ENCODE measurements around the gene PGBD5.

The PGBD5 gene

GRCh38 chr1:230348386-230349019, 77.6 kb downstream of the PGBD5 start:
- no peak for DNase-seq (ENCODE audit: low read depth)

DNA sequence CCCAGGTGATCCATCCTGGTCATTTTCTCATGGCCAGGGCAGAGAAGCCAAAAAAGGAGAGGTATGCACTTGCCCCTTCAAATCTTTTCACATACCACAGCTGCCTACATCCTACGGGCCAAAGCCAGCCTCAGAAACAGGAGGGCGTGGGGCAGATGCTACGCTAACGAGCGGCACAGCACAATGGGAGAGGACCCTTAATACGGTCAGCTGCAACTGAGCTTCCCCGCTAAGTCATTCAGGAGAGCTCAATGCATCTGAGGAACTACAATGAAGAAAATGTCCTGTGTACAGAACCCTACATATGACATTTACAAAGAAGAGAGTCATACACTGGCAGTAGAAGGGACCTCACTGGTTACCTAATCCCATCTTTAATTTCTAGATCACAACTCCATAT, 78.2 kb downstream of the PGBD5 start:
- DNase-seq (ENCODE audit: low read depth) = no peak

DNA sequence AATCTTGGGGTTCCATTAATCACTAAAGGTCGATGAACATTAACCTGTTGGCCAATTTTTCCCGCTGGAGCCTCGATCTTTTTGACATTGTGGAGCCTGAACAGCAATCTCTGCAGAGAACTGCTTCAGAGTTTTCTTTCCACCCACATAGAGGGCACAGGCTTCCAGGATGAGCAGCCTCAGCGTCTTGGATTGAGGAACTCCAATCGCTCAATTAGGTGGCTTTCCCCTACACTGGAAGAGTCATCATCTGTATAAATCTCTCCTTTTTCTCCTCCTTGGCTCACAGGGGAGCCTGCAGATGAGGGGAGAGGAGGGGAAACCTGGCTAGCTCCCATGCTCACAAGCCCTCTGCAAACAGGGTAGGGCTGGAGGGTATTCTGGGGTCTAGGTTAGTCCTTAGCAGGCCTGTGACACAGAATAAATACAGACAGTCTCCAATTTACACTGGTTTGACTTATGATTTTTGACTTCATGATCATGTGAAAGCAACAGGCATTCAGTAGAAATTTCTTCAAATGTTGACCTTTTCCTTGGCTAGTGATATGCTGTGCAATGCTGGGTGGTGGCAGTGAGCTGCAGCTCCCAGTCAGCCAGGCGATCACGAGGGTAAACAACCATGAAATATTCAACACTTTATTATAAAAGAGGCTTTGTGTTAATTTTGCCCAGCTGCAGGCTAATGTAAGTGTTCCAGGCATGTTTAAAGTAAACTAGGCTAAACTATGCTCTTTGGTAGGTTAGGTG, 80.8 kb downstream of the PGBD5 start:
- DNase-seq (ENCODE audit: low read depth) = no peak

DNA sequence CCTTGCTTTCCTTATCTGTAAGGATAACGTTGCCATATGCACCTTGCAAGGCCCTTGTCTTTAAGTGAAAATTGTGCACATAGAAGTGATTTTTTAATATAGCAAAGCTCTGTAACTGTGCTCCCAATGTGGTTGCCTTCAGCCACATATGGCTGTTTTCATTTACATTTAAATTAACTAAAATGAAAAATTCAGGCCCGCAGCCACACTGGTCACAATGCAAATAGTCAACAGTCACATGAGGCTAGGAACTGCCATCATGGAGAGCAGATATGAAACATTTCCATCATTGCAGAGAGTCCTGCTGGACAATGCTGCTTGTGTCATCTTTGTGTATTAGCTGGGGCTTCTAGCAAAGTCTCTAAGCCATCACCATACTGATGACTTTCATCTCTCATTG, 83.4 kb downstream of the PGBD5 start:
- no peak for DNase-seq (ENCODE audit: low read depth)

- no peak for DNase-seq (ENCODE audit: low read depth)
These were observed 84.1 kb downstream of the PGBD5 start for GRCh38 chr1:230342019-230342418.

- no peak for DNase-seq (ENCODE audit: low read depth)
These were observed 85.0 kb downstream of the PGBD5 start for GRCh38 chr1:230341162-230341546.

GRCh38 chr1:230340526-230341161, 85.5 kb downstream of the PGBD5 start:
- no peak for DNase-seq (ENCODE audit: low read depth)

DNA sequence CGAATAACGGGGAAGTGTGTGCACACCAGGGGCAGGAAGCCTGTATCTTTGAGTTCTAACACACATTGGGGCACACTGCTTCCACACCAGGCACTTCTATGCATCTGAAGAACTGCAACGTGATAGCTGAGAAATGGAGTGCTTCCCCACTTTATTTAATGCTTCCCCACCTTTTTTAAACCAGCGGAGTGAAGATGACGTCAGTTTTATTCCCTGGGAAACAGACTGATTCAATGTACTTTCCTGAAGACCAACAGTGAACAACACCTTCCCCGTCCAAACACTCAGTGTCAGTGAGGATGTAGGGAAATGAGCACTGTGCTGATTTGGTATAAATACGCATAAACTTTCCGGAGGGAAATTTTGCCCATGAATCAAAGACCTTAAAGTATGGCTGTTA, 87.1 kb downstream of the PGBD5 start:
- no peak for DNase-seq (ENCODE audit: low read depth)

- no peak for DNase-seq (ENCODE audit: low read depth)
These were observed 88.9 kb downstream of the PGBD5 start for GRCh38 chr1:230337266-230337665.

DNA sequence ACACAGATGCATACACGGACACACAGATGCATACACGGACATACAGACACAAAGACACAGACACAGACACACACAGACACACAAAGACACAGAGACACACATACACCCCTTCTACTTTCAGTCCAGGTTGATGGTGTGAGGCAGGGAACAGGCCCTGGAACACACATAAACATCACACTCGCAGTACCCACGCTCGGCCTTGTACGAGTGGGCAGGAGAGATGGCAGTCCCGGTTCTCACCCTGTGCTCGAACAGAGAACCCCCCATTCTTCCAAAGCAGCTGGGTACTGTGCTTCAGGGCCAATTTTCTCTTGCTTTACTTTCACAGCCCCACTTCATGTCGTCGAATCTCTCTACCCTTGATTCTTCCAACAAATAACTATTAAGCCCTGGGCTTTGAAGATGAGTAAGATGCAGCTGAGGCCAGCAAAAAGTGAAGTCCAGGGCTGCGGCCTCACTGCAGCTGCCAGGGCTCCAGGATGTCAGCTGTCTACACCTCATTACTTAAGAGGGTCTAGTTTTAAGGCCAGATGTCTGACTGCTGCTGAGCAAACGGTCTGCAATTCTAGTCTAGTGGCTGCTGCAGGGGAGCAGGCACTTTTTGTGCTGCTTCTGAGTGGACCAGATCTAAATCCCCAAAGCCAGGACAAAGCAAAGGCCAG, 90.1 kb downstream of the PGBD5 start:
- DNase-seq (ENCODE audit: low read depth) = no peak

DNA sequence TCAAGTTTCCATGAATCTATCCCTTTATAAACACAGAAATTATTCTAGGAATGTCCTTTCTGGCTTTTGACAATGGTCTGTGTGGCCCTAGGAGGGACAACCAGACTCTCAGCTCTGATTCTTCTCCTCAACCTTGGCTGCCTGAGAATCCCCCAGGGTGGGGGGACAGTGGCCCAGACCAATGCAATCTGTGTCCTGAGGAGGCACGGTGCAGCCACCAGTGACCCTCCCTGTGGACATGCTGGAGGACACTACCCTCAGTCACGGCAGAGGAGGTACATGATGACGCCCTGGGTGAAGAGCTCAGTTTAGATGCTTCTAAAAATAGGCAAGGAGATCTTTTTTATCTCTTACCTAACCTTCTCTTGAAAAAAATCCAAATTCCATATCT, 91.7 kb downstream of the PGBD5 start:
- no peak for DNase-seq (ENCODE audit: low read depth)

DNA sequence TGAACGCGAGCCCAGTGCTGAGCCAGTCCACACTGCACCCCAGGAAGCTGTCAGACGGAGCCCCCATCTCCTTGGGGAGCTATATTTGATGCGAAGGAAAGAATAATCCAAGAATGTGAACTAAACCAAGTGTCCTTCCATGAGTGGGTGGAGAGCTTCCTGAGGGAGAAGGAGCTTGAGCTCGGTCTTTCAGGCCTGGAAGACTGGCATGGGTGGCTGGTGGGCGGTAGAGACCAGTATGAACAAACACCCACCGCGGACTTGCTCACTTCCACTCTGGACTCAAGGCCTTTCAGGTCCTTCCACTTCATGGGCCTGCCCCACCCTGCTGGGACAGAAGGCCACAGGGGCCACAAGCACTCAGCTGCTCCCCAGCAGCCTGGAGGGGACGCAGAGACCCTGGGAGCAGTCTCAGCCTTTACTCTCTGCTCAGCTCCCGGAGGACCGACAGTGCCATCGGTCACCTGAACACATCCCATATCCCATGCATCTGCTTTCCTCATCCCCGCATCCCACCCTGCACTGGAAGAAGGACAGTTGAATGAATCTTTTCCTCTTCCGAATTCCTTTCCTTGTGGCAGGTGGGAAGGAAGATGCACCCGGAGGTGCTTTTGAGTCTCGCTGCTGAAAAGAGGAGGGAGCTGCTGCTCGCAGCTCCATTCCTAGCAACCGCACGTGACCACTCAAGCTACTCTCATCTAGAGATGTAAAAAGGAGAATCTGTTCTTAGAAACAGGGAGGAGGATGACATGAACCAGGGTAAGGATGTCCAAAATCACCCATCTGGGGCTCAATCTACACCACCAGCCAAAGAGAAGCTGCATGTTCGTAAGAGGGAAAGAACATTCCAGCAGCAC, 92.3 kb downstream of the PGBD5 start:
- no peak for DNase-seq (ENCODE audit: low read depth)

GRCh38 chr1:230332575-230333066, 93.5 kb downstream of the PGBD5 start:
- DNase-seq (ENCODE audit: low read depth) = no peak

DNA sequence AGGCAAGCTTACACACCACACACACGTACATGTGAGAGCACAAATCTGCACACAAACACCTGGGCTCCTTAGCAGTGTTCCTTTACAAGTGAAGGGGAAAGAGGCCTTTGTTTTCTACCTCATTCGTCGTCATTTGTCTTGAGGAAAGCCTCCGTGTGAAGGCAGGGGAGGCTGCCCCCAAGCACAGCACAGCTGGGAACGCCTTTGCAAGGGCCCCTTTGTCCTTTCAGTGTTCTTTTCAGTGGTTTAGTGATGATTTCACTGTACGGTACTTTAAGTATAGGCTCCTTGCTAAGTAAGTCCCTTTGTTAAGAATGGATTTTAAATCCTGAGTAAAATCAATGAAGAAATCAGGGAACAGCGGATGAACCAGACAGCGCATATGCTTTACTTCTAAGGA, 94.1 kb downstream of the PGBD5 start:
- DNase-seq (ENCODE audit: low read depth) = no peak

- no peak for DNase-seq (ENCODE audit: low read depth)
These were observed 96.0 kb downstream of the PGBD5 start for GRCh38 chr1:230330157-230330556.

DNA sequence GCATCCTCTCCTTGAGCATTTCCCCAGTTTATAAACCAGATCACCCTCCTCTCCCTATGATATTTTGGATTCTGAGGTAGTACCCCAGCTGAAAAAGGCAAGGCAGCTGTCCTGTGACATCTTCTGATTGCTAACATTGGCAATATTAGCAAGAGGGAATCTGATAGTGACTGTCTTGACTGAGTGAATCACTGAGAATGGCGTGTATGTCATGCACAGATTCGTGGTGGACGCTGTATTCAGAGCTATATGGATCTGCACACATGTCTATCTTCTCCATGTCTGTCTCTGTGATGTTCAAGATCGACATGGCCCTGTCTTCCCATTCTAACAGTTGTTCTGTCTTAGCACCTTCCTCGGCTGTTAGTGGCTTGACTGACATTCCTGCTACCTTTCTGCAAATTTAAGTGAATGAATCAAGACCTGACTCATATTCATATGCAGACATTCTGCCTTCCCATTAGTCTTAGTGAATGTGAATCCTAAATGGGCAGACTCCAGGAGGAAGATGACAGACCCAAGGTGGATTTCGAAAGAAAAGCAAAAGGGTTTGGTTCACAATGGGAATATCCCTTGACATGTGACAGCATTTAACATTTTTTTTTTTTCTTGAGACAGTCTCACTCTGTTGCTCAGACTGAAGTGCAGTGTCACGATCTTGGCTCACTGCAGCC, 97.7 kb downstream of the PGBD5 start:
- DNase-seq (ENCODE audit: low read depth) = no peak

DNA sequence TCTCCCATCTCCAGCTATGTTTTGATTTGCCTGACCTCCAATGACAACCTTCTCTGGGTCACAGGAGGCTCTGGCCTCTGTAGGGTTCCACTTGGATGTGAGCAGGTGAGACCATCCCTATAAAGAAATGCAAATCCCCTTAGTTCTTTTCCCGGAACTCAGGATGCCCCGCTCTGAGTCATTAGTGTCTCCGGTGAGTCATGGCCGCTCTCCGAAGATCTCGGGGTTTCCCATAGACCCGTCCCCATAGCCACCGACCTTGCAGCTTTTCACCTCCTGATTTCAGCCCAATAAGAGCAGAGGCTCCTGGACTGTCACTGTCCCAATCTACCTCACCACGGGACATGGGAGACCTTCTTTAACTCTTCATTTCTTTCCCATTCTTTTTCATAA, 98.2 kb downstream of the PGBD5 start:
- DNase-seq (ENCODE audit: low read depth) = peak; percentile 3

DNA sequence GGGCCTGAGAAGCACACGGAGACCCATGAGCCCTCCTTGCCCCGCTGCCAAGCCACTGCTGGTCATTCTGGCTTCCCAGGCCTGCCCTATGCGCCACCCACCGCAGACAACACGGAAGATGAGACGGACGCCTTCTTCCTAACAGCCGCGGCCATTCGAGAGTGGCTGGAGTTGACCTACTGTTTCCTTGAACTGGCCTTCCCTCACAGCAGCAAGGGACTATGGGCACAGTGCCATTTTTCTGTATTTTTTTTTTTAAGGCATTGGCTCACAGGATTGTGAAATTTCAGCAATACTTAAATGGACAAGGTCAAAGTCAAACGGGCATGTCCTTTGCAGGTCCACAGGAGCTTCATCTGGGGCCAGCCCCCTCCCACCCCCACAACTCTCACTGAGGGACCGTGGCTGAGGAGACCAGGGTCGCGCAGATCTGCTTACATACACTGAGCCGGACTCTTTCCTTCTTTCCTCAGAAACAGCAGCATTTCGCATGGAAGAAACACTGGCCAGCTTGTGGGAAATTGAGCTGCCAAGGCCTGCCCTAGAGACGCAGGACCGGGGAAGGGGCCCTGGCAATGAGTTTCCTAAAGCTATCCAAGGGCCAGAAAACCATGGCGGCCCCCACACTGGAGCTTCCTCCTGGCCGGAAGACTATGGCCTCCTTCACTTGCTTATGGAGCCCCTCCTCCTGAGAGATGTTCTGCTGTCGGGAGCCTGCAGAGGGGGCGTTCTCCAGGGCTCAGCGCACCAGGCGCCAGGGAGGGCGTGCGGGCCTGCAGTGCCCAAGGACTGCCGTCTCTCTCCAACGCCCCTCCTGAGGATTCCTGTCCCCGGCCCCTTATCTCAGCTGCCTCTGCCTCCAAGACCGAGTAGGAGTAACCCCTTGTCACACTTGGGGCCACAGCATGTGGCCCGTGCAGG, 98.9 kb downstream of the PGBD5 start:
- no peak for DNase-seq (ENCODE audit: low read depth)

- no peak for DNase-seq (ENCODE audit: low read depth)
These were observed 102.4 kb downstream of the PGBD5 start for GRCh38 chr1:230323686-230324085.

GRCh38 chr1:230322967-230323547, 103.1 kb downstream of the PGBD5 start:
- DNase-seq (ENCODE audit: low read depth) = no peak

Data from stimulated activated CD4-positive, alpha-beta T cell treated with anti-CD3 and anti-CD28 coated beads, Interleukin-2, amount 100 ng/mL, for 4 hours (primary cell).